Measurements from ENCODE around the gene KDELR3.

Gene KDELR3

DNA sequence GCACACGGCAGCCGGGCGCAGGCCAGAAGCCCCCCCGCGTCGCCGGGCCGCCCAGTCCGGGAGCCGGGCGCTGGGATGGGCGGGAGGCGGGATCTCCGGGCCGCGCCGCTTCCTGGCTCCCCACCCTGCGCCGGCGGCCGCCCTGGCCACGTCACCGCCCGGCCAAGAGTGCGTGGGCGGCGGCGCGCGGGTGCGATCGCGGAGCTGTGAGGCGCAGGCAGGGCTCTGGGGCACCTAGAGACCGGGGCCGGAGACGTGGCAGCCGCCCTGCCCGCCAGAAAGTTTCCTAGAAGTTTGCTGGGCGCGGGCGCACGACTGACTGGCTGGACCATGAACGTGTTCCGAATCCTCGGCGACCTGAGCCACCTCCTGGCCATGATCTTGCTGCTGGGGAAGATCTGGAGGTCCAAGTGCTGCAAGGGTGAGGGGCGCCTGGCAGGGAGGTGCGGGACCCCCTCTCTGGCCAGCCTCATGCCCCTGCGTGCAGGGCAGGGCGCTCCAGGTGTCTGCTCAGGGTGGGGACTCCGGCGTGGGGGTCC is at the start of gene KDELR3:
Gene KDELR3, plus strand, starts transcription at position 193 of the 539 bp plus-strand sequence. Its CDS starts 138 bp downstream, at position 331.
- DNase-seq: peak; percentile 42 to 48

DNA sequence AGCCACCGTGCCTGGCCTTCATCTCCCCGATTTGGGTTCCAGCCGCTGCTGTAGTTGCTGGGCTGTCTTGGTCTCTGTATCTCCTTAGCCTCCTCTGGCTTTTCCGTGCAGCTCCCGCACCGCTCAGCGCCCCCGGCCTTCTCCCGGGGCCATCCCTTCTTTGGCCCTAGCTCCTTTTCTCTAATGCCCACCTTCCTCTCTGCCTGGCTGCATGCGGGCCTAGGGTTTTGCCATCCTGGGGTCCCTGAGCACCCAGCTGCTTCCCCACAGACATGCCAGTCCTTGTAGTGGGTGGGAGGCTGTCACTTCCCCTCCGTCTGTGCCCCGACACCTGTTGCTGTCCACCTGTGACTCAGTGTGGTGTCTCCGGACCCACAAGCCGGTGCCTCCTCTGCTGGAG is 49.3 kb upstream of the KDELR3 start:
- no peak for DNase-seq

DNA sequence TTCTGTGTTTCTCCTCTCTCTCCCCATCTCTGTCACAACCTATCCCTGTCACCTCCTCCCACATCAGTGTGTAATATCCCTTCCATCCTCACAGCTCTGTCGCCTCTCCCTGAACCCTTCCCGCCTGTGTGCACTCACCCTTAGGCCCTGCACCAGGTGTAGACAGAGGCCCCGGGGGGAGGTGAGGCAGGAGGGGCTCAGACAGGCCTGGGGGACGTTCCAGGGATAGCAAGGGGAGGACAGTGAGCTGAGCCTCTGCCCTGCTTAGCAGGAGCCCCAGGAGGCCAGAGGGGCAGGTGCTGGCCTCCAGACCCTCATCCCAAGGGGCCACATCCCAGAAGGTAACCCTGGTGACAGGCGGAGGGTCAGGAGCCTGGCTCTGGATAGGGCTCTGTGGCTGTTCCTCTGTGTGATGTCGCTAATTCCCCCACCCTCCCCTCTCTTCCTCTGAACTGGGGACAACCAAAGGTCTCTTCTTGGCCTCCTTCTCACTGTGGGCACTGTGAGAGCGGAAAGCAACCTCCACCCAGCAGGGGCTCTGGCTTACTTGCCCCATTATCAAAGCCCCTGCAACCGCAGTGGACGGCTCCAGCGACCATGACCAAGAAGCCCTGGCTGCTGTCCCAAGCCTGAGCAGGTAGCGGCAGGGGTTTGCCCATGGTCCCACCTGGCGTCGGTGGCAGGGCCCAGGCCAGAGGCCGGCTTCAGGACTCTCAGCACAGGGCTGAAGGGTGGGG is 48.6 kb upstream of the KDELR3 start:
- no peak for DNase-seq

DNA sequence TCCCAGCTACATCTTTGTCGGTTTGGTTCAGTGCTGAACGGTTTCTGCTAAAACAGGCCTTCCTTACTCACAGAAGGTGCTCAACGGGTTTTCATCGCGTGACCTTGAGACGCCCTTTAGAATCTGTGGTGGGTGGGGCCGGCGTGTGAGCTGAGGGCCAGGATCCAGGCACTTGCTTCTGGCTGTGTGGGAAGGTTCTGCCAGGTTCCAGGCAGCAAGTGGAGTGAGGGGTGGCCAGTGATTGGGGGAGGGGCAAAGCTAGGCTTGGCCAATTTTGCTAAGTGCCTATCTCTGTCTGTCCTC is 48.1 kb upstream of the KDELR3 start:
- no peak for DNase-seq

DNA sequence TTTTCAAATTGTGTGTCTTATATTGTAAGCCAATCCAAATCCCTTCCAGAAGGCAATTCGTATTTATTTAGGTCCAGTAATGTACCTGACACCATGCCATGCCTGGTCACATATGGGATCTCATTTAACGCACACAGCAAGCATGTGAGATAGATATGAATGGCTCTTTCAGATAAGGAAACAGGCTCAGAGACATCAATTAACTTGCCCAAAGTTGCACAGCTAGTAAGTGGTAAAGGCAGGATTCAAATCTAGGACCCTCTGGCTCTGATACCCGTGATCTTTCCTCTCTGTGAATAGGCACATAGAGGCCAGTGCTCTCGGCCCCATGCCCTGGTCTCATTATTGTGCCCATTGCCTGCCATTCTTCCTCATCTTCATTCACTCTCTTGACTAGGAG is 47.2 kb upstream of the KDELR3 start:
- DNase-seq: no peak

DNA sequence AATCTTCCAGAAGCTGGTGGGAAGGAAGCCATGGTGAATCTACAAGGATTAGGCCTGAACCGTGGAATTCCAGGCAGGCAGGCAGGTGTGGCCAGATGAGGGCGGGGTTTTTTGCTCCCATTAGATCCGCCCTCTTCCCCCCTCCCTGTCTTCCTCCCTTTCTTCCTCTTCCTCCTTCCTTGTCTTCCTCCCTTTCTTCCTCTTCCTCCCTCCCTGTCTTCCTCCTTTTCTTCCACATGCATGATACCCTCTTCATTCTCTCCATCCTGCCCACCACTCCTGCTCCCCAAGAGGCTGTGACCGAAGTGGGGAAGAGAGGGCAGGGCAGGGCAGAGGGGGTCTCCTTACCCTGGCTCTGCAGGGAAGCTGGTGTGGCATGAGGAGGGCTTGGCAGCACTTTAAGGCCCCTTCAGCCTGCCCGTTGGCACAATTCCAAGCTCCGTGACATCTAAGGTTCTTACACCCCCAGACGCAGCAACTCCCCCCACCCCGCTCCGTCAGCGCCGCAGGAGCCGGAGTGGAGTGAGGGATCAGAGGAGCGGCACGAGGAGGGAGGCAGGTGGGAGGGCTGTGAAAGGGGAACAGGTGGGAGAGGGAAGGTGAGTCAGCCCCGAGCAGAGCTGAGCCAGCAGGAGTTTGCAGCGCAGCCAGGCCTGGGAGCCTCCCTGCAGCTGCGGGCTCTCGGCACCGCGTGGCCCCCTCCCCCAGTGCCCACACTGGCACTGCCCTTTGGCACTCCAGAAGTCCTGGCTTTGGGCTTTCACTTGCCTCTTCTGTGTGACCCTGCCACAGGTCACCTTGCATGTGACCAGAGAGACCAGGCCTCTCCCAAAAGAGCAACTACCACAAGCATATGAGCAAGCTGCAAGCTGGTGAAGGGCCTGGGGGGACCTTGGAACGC is 45.0 kb upstream of the KDELR3 start:
- no peak for DNase-seq

GRCh38 chr22:38423512-38424503 is 44.1 kb upstream of the KDELR3 start:
- no peak for DNase-seq

GRCh38 chr22:38424525-38425080 is 43.3 kb upstream of the KDELR3 start:
- no peak for DNase-seq

DNA sequence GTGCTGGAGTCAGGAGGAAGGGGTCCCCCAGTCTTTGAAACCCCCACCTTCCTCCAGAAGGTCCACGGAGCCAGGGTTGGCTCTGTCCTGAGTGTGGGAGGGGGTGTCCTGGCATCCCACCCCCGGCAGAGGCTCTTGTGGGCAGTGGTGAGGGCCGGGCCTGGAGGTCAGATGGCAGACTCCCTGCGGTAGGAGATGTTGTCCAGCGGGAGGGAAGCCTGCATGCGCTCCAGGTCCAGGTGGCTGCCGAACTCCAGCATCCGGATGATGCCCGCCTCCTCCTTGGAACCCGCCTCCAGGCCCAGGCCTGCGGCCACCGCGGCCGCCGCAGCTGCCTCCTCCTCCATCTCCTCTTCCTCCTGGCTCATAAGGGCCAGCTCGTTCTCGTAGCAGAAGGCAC is 41.3 kb upstream of the KDELR3 start:
- no peak for DNase-seq

DNA sequence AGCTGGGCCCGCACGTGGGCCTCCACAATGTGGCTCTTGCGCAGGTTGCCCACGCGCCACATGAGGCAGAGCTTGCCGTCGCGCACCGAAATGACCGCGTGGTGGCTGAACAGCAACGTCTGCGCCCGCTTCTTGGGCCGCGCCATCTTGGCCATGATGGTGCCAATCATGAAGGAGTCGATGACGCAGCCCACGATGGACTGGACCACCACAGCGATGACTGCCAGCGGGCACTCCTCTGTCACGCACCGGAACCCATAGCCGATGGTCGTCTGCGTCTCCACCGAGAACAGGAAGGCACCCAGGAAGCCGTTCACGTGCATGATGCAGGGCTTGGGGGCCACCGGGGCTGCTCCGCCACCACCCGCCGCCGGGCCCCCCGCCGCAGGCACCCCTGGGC is 40.4 kb upstream of the KDELR3 start:
- DNase-seq: no peak

DNA sequence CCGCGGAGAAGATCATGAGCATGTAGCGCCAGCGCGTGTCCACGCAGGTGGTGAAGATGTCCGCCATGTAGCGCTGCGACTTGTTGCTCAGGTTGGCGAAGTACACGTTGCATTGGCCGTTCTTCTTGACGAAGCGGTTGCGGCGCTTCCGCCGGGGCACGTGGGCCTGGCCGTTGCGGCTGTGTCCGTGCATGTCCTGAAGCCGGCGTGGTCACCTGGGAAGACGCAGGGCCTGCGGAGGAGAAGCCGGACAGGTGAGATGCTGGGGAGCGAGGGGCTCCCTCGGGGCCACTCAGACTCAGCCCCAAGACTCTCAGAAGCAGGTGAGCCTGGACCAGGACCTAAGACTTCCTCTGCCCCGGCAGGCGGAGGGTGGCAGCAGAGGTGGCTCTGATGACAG is 40.0 kb upstream of the KDELR3 start:
- no peak for DNase-seq

DNA sequence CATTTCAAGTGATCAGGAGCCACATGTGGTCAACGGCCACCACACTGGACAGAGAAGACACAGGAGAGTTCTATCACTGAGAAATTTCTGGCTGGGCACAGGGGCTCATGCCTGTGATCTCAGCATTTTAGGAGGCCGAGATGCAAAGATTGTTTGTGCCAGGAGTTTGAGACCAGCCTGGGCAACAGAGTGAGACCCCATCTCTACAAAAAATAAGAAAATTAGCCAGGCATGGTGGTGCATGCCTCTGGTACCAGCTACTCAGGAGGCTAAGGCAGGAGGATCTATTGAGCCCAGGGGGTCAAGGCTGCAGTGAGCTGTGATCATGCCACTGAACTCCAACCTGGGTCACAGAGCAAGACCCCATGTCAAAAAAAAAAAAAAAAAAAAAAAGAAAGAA is 39.2 kb upstream of the KDELR3 start:
- DNase-seq: no peak

DNA sequence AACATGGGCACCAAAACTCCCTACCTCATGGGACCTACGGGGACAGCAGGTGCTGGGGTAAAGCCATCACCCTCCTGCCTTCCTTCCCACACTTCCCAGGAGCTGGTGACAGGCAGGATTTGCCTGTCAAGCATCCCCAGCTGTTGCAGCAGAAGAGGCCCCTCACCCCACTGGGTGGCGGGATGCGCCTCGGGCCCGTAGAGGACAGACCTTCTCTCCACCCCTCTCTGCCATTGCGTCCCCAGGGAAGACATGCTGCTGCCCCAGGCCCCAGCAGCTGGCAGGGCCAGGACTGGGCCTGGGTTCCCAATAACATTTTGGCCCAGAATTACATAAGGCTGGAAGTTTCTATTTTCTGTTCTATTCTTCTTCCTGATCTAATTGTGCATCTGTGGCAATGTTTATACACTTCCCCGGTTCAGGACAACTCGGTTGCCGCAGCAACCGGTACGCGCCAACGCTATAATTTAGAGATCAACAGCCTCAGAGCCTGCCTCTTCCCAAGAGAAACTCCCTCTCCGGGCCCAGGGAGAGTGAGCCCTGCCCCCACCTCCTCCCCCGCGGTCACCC is 38.3 kb upstream of the KDELR3 start:
- DNase-seq: no peak

DNA sequence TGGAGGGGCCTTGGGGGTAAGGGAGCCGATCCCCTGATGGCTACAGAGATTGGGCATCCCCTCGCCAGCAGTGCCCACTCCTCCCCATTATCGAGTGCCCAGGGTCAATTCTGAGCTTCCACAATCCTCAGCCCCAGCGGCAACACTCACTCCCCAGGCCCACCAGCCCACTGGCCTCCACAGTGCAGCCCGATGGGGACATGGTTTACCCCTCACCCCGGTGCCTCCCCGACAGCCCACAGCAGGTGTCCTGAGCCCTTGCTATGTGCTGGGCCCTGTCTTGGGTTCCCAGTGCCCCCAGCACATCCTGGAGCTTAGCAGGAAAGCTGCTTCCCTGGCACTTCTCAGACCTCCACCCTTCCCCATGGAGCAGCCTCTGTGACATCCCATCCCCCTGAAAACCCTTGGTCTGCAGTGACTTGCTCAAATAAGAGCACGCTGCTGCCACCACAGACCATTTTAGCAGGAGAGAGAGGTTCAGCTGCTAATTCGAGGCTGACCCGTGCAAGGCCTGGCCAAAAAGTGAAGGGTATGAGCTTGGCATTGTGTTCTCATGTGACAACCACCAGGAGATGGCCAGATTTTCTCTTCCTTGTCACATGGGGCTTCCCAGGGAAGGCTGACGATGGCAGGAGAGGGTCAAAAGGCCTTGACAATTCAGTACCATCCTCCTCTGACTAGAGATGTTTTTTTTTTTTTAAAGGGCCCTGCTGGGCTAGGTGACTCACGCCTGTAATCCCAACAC is 36.5 kb upstream of the KDELR3 start:
- no peak for DNase-seq

DNA sequence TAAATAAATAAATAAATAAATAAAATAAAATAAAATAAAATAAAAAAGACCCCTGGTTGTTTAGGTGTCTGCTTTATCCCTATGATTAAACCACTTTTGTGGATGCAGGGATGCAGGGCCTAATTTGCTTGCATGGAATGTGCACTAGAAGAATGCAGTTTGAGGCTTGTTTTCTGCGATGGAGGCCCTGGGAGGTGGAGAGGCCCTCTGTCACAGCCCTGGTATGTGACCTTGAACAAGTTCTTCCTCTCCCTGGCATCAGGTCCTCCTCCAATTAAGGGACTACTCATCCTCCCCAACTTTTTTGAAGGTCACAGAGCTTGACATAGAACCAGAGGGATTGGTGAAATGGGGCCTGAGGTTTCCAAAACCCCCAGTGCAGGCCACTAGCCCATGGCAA is 35.6 kb upstream of the KDELR3 start:
- no peak for DNase-seq

DNA sequence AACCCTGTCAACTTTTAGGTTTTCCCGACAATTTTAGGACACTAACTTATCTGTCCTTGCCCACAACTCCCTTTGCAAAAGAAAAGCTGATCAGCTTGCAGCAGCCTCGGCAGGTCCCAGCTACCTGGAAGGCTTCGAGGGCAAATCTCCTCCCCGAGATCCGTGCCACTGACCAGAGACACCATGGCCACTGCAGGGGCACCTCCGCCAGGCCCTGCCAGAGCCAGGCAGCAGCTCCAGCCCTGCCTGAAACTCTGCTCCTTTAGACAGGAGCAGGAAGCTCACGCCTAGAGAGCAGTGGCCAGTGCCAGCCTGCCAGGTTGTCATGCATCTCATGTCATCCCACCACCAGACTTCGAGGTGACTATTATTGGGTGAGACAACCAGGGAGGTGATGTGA is 34.0 kb upstream of the KDELR3 start:
- no peak for DNase-seq

- DNase-seq: no peak
Measured at GRCh38 chr22:38435010-38435409, 32.9 kb upstream of the KDELR3 start.

DNA sequence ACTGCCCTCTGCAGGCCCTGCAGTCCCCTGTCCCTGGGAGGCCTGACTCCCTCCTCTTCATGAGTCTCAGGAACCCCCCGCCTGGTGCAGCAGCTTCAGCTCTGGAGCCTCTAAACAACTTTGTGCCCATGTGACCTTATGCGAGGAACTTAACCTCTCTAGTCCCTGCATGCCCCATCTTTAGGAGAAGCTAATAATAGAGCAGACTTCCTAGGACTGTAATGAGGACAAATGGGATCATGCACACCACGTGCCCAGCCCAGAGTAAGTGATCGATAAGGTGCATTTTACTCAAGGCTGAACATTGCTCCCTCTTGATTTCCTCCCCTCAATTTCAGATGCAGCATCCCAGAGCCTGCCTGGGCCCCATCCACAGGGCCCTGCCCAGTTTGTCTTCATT is 31.9 kb upstream of the KDELR3 start:
- no peak for DNase-seq

GRCh38 chr22:38436629-38437395 is 31.1 kb upstream of the KDELR3 start:
- no peak for DNase-seq

- no peak for DNase-seq
Measured at GRCh38 chr22:38437416-38437815, 30.5 kb upstream of the KDELR3 start.
